T-helper 9 cell (primary cell): Measurements from ENCODE around the gene UNC93A.
"Not testable (repeated sequence)": the region's sequence is repeated elsewhere in the genome, so short reads cannot be mapped to it uniquely, and the experiment has no call there.

Experiments
- DNase-seq: peaks from one replicate; pipeline ENCODE4 v3.0.0-alpha.2; 2020

Gene UNC93A

GRCh38 chr6:167345348-167345747, 54.2 kb downstream of the UNC93A start:
- no peak for DNase-seq

DNA sequence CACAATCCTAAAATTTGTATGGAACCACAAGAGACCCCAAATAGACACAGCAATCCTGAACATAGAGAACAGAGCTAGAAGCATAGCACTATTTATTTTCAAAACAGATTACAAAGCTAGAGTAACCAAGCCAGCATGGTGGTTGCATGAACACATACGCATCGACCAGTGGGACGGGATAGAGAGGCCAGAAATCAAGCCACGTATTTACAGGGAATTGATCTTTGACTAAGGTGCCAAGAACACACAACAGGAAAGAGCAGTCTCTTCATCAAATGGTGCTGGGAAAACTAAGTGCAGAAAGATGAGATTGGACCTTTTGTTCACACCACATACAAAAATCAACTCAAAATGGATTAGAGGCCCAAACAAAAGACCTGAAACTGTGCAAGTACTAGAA, 54.8 kb downstream of the UNC93A start:
- no peak for DNase-seq

DNA sequence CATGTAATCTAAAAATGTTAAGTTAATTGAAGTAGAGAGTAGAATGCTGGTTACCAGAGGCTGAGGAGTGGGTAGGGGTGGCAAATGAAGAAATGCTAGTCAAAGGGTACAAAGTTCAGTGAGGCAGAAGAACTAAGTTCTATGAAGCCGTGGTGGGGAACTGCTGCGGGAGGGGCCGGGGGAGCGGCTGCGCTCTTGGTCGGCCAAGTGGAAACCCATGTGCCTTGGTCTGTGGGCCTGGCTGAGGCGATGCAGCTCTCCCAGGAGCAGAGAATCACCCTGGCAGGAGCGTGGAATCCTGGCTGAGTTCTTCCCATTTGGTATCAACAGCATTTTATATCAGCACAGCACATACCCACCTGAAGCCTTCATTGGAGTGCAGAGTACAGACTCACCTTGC, 56.1 kb downstream of the UNC93A start:
- no peak for DNase-seq

GRCh38 chr6:167349631-167350274, 58.6 kb downstream of the UNC93A start:
- no peak for DNase-seq

GRCh38 chr6:167350275-167350696, 59.2 kb downstream of the UNC93A start:
- peak; percentile 5 for DNase-seq

DNA sequence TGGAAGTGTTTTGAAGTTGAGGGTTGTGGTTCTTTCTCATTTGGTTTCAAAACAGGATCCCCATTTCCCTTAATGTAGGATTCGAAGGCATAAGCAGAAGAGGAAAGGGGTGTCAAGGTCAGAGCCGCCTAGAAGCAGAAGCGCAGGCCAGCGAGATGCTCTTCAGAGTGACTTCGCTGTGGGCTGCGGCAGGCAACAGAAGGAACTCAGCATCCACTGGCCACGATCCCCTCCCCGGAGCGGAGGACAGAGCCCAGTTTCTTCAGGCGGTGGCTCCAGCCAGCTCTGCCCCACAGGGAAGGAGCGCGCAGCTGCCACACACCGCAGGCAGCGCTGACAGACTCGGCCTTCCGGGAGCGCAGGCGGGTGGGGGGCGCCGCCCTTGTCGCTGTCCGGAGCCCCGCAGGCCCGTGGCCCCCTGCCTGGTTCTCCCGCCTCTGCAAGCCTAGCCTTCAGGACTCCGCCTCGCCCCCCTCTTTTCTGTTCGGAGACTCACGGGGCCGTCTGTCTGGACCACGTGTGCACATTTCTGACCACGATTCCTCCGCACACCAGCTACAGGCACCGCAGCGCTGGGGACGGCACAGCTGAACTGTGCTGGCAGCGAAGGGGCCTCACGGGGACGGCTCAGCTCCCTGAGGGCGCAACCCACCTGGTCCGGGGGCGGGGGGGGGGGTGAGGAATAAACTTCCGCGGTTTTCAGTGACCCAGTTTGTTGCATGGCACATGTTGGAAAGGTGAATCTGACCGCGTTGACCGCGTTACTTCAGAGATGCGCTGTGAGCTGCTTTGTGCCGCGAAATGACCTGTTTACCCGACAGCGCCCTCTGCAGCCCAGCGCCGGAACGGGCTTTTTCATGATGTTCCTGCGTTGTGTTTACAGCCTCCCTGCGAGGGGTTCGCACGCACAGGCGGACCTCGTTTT, 59.9 kb downstream of the UNC93A start:
- peak; percentile 81 for DNase-seq

DNA sequence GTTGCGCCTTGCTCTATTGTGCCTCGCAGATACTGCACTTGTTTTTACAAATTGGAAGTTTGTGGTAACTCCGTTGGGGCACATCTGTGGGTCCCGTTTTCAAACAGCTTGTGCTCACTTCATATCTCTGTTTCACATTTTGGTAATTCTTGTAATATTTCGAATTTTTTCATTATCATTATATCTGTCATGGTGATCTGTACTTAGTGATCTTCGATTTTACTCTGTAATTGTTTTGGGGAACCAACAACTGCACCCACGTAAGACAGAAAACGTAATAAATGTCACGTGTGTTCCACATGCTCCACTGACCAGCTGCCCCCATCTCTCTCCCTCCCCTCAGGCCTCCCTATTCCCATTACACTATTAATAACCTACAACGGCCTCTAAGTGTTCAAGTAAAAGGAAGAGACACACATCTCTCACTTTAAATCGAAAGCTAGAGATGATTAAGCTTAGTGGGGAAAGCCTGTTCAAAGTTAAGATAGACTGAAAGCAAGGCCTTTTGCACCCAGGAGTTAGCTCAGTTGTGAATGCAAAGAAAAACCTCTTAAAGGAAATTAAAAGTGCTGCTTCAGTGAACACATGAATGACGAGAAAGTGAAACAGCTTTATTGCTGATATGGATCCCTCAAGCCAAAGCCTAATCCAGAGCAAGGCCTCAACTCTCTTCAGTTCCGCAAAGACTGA, 60.7 kb downstream of the UNC93A start:
- DNase-seq = no peak

DNA sequence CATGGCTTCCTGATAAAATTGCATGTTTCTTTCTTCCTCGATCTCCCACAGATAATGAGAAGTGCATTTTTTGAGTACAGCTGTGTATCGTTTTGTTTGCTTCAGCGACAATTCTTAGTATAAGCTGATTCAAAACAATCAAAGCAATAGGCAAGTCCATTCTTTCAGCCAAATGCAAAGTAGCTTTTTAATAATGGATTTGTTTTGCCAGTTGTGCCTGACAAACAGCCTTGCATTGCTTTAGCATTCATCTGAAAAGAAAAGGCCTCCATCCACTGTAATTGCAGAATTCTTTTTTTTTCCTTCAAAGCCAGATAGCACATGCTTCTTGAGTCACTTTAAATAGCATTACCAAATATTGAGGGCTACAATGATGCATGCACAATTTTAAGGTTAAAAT, 65.8 kb downstream of the UNC93A start:
- DNase-seq = no peak

DNA sequence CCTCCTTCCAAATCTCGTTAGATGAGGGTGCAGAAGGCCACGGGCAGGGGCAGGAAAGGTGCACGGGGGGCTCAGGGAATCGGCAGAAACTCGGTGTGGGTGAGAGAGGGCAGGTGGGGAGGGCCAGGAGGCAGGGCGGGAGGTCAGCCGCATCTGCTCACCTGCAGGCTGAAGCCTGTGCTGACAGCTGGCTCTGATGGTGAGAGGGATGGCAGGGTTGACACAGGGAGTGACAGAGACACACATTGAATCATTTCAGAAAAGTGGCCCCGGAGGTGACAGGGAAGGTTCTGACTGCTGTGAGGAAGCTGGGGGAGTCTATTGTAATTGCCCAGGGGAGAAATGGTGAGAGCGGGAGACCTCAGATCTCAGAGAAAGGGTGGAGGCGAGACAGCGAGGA, 67.3 kb downstream of the UNC93A start:
- DNase-seq = not testable (repeated sequence)

DNA sequence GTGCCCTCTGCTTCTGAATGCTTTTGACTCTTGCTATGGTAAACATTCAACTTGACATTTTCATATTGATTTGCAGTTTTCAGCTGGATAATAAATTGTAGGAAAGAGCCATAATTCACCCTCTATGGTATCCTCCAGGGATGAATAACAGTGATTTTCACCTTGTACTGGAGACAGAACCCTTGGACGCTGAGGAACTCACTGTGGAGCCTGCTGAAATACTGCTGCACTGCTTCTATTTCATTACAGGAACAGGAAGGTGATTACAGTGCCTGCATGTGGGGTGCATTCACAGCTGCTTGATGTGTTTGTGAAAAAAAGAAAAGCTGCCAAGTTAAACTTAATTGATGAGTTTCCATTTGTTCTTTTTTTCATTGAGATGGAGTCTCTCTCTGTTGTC, 70.1 kb downstream of the UNC93A start:
- DNase-seq = not testable (repeated sequence)
